IMR-90 (cell line): ENCODE results near the gene TMEM140.

ENCODE experiments used
- BHLHE40 ChIP-seq: fragments of 150-350 bp; IDR thresholded peaks from 2 replicates; pipeline ENCODE4 v1.6.1; 2016; ENCODE audit warnings: mild to moderate bottlenecking, low read depth, low read length
- CEBPB ChIP-seq: IDR thresholded peaks from 2 replicates; pipeline ENCODE4 v1.6.1; 2012; ENCODE audit warnings: low read depth, low read length, improper control_type of control experiment
- CHD1 ChIP-seq: IDR thresholded peaks from 2 replicates; pipeline ENCODE4 v1.6.1; 2012; ENCODE audit warnings: low read depth, low read length, improper control_type of control experiment
- FOS ChIP-seq: fragments of 150-350 bp; IDR thresholded peaks from 2 replicates; pipeline ENCODE4 v1.6.1; 2016; ENCODE audit warnings: low read depth, low read length
- MAFK ChIP-seq: IDR thresholded peaks from 2 replicates; pipeline ENCODE4 v1.6.1; 2012; ENCODE audit warnings: low read depth, low read length, improper control_type of control experiment
- MXI1 ChIP-seq: IDR thresholded peaks from 2 replicates; pipeline ENCODE4 v1.6.1; 2012; ENCODE audit warnings: low read depth, mild to moderate bottlenecking, low read length, moderate library complexity, borderline replicate concordance
- POLR2A ChIP-seq: IDR thresholded peaks from 2 replicates; pipeline ENCODE4 v1.6.1; 2012; ENCODE audit warnings: mild to moderate bottlenecking, low read depth, low read length
- RAD21 ChIP-seq: IDR thresholded peaks from 2 replicates; pipeline ENCODE4 v1.6.1; 2012; ENCODE audit warnings: low read length, improper control_type of control experiment
- RCOR1 ChIP-seq: IDR thresholded peaks from 2 replicates; pipeline ENCODE4 v1.6.1; 2012; ENCODE audit warnings: mild to moderate bottlenecking, low read length, improper control_type of control experiment; ENCODE audit not compliant: insufficient replicate concordance
- RFX5 ChIP-seq: IDR thresholded peaks from 2 replicates; pipeline ENCODE4 v1.8.0; 2012; ENCODE audit warnings: low read depth, mild to moderate bottlenecking, low read length, moderate library complexity
- SMC3 ChIP-seq: fragments of 150-350 bp; IDR thresholded peaks from 2 replicates; pipeline ENCODE4 v1.6.1; 2016; ENCODE audit warnings: low read depth, mild to moderate bottlenecking, antibody characterized with exemption, low read length, moderate library complexity
- TF ChIP-seq, protein P1 (sequence below): conservative IDR thresholded peaks from 2 replicates; pipeline ENCODE4 v1.5.1; 2012; ENCODE audit warnings: mild to moderate bottlenecking, low read depth, low read length, improper control_type of control experiment
- TF ChIP-seq, protein P2 (sequence below): fragments of 150-350 bp; IDR thresholded peaks from 2 replicates; pipeline ENCODE4 v1.6.1; 2016; ENCODE audit warnings: low read depth, mild to moderate bottlenecking, low read length, moderate library complexity, borderline replicate concordance
- TF ChIP-seq, protein P3 (sequence below): fragments of 150-350 bp; IDR thresholded peaks from 2 replicates; pipeline ENCODE4 v1.6.1; 2017; ENCODE audit warnings: mild to moderate bottlenecking, antibody characterized with exemption, low read length, low read depth

DNA sequence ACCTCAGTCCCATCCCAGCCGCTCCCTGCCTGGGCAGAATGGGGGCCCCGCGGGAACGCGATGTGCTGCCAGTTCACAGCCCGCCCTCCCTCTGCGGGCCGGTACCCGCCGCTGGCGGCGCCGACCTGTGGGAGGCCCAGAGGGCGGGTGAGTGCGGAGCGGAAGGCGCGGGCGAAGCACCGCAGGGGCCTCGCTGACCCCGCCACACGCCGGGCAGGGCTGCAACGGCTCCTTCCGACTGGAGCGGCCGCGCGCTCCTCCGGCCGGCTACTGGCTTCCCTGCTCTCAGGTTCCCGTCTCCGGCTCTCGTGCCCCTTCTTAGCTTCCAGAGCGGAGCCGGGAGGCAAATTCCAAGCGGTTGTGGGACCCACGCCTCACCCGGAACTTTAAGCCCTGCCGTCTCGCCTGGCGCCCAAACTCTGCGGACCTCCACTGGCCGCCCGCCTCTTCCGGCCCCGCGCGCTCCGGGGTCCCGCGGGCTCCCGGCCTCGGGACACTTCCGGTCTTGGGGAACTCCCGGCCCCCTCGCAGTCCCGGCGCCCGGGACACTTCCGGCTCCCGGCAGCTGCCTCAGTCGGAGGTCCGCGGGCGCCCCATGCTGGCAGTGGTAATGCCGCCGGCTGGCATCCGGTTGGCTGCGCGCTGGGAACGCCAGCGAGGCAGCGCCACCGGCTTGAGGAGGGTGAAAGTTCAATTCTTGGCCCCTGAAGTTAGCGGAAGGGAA, 22.6 kb downstream of the TMEM140 start, which contains the start of gene CYREN:
- TF ChIP-seq, protein P1, sequence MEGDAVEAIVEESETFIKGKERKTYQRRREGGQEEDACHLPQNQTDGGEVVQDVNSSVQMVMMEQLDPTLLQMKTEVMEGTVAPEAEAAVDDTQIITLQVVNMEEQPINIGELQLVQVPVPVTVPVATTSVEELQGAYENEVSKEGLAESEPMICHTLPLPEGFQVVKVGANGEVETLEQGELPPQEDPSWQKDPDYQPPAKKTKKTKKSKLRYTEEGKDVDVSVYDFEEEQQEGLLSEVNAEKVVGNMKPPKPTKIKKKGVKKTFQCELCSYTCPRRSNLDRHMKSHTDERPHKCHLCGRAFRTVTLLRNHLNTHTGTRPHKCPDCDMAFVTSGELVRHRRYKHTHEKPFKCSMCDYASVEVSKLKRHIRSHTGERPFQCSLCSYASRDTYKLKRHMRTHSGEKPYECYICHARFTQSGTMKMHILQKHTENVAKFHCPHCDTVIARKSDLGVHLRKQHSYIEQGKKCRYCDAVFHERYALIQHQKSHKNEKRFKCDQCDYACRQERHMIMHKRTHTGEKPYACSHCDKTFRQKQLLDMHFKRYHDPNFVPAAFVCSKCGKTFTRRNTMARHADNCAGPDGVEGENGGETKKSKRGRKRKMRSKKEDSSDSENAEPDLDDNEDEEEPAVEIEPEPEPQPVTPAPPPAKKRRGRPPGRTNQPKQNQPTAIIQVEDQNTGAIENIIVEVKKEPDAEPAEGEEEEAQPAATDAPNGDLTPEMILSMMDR, result peak; percentile 83
- TF ChIP-seq, protein P2, sequence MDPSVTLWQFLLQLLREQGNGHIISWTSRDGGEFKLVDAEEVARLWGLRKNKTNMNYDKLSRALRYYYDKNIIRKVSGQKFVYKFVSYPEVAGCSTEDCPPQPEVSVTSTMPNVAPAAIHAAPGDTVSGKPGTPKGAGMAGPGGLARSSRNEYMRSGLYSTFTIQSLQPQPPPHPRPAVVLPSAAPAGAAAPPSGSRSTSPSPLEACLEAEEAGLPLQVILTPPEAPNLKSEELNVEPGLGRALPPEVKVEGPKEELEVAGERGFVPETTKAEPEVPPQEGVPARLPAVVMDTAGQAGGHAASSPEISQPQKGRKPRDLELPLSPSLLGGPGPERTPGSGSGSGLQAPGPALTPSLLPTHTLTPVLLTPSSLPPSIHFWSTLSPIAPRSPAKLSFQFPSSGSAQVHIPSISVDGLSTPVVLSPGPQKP, result 0 out of 2 replicates have a peak, but pooled peaks have one; percentile 62
- TF ChIP-seq RFX5 (no peak), CEBPB (no peak), SMC3 (peak; percentile 52), RAD21 (peak; percentile 75), POLR2A (peak; percentile 75), CHD1 (no peak), RCOR1 (no peak), MAFK (no peak), BHLHE40 (peak; percentile 17; the same call in 1 of the 2 replicates), FOS (no peak), MXI1 (peak; percentile 8; the same call in 1 of the 2 replicates)
- TF ChIP-seq, protein P3, sequence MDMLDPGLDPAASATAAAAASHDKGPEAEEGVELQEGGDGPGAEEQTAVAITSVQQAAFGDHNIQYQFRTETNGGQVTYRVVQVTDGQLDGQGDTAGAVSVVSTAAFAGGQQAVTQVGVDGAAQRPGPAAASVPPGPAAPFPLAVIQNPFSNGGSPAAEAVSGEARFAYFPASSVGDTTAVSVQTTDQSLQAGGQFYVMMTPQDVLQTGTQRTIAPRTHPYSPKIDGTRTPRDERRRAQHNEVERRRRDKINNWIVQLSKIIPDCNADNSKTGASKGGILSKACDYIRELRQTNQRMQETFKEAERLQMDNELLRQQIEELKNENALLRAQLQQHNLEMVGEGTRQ, result no peak
